ENCODE results near the gene ABHD2. TPM values are rescaled to one million over a fixed set of nuclear protein-coding genes. Genes with fewer than 3 reads are reported as not detected.

Gene ABHD2
- total and polyA plus RNA-seq, 2 donors (not counting 1 experiment from before 2014, with no cell fraction given) = 39.5 to 84.9 TPM

- no peaks in the 10 kb centered on the region for H3K9me3 ChIP-seq (ENCODE audit: control insufficient read depth, insufficient read depth, low read depth, low read length)
- H2AFZ ChIP-seq (ENCODE audit: low read length) = no peak overlapping the region
Observed at GRCh38 chr15:89163271-89164055, 75.2 kb downstream of the ABHD2 start.

DNA sequence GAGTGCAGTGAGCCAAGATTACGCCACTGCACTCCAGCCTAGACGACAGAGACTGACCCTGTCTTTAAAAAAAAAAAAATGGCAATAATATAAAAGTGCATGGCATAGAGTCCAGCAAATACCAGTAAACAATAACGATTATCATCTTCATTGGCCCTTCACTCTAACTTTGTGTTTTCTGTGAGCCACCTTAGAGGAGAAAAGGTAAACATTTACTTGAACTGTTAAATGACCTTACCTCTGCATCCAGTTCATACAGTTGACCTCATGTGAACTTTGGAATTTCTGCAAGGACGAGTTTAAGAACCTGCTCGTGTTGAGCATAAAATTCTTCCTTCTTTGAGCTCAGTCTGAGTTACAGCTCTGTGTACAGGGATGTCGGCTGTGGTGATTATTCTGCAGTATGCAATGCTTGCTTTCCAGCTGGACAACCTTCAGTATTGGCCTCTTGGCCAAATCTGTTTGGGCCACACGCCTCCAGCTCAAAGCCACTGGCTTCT lies 76.5 kb downstream of the ABHD2 start:
- Histone ChIP-seq H3K27me3 (ENCODE audit: control insufficient read depth, insufficient read depth, low read length) (no peaks in the 10 kb centered on the region), H3K9me3 (ENCODE audit: control insufficient read depth, insufficient read depth, low read depth, low read length) (no peaks in the 10 kb centered on the region), H4K20me1 (ENCODE audit: control insufficient read depth, extremely low read depth, insufficient read depth, low read length) (no peaks in the 10 kb centered on the region), H3K4me3 (replicated peaks in 1 of 4; ENCODE audit: control extremely low read depth in 1 of 4, insufficient read depth in 1 of 4, low read depth in 3 of 4, low read length in 4 of 4) (no peak overlapping the region), H3K79me2 (ENCODE audit: control insufficient read depth, insufficient read depth, low read length) (no peaks in the 10 kb centered on the region), H3K4me2 (ENCODE audit: extremely low read depth, insufficient read depth, low read length) (no peak overlapping the region), H3K27ac (ENCODE audit: insufficient read depth, low read length) (no peak overlapping the region), H3K9ac (ENCODE audit: insufficient read depth, low read length) (no peak overlapping the region), H3K36me3 (ENCODE audit: control insufficient read depth, insufficient read depth, low read length) (no peaks in the 10 kb centered on the region), H3K4me1 (ENCODE audit: control insufficient read depth, extremely low read depth, insufficient read depth, low read length) (peaks cover 5% of the 10 kb centered on the region), H2AFZ (ENCODE audit: low read length) (no peak overlapping the region)
- DNase-seq (ENCODE audit: low read depth in 2 of 2) = peak; percentile 29 to 52
- TF ChIP-seq, protein P1, sequence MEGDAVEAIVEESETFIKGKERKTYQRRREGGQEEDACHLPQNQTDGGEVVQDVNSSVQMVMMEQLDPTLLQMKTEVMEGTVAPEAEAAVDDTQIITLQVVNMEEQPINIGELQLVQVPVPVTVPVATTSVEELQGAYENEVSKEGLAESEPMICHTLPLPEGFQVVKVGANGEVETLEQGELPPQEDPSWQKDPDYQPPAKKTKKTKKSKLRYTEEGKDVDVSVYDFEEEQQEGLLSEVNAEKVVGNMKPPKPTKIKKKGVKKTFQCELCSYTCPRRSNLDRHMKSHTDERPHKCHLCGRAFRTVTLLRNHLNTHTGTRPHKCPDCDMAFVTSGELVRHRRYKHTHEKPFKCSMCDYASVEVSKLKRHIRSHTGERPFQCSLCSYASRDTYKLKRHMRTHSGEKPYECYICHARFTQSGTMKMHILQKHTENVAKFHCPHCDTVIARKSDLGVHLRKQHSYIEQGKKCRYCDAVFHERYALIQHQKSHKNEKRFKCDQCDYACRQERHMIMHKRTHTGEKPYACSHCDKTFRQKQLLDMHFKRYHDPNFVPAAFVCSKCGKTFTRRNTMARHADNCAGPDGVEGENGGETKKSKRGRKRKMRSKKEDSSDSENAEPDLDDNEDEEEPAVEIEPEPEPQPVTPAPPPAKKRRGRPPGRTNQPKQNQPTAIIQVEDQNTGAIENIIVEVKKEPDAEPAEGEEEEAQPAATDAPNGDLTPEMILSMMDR (conservative IDR thresholded peaks at IDR 0.05 in 1 of 2, IDR thresholded peaks at IDR 0.05 in 1 of 2; ENCODE audit: low read depth in 1 of 2, low read length in 2 of 2) = no peak
- no peak for TF ChIP-seq EZH2 (IDR thresholded peaks at IDR 0.05; ENCODE audit: low read length, missing control alignments)

More at GRCh38 chr15:89163271-89164055, 75.2 kb downstream of the ABHD2 start:
- no peak overlapping the region for H3K4me3 ChIP-seq (replicated peaks in 1 of 4; ENCODE audit: control extremely low read depth in 1 of 4, insufficient read depth in 1 of 4, low read depth in 3 of 4, low read length in 4 of 4)
- DNase-seq (ENCODE audit: low read depth in 2 of 2) = no peak
- H3K36me3 ChIP-seq (ENCODE audit: control insufficient read depth, insufficient read depth, low read length) = no peaks in the 10 kb centered on the region
- no peak overlapping the region for H3K9ac ChIP-seq (ENCODE audit: insufficient read depth, low read length)
- no peak for TF ChIP-seq EZH2 (IDR thresholded peaks at IDR 0.05; ENCODE audit: low read length, missing control alignments)
- TF ChIP-seq, protein P1 (conservative IDR thresholded peaks at IDR 0.05 in 1 of 2, IDR thresholded peaks at IDR 0.05 in 1 of 2; ENCODE audit: low read depth in 1 of 2, low read length in 2 of 2) = no peak
- H3K4me1 ChIP-seq (ENCODE audit: control insufficient read depth, extremely low read depth, insufficient read depth, low read length) = peaks cover 5% of the 10 kb centered on the region
- no peaks in the 10 kb centered on the region for H3K79me2 ChIP-seq (ENCODE audit: control insufficient read depth, insufficient read depth, low read length)
- H3K27me3 ChIP-seq (ENCODE audit: control insufficient read depth, insufficient read depth, low read length) = no peaks in the 10 kb centered on the region
- no peak overlapping the region for H3K27ac ChIP-seq (ENCODE audit: insufficient read depth, low read length)
- H3K4me2 ChIP-seq (ENCODE audit: extremely low read depth, insufficient read depth, low read length) = no peak overlapping the region
- H4K20me1 ChIP-seq (ENCODE audit: control insufficient read depth, extremely low read depth, insufficient read depth, low read length) = no peaks in the 10 kb centered on the region

- H3K4me3 ChIP-seq (replicated peaks in 1 of 4; ENCODE audit: control extremely low read depth in 1 of 4, insufficient read depth in 1 of 4, low read depth in 3 of 4, low read length in 4 of 4) = no peak overlapping the region
- no peaks in the 10 kb centered on the region for H3K27me3 ChIP-seq (ENCODE audit: control insufficient read depth, insufficient read depth, low read length)
- H2AFZ ChIP-seq (ENCODE audit: low read length) = no peak overlapping the region
- no peaks in the 10 kb centered on the region for H3K9me3 ChIP-seq (ENCODE audit: control insufficient read depth, insufficient read depth, low read depth, low read length)
- H3K27ac ChIP-seq (ENCODE audit: insufficient read depth, low read length) = no peak overlapping the region
- peak in 1 of 2 donors; percentile 50 for DNase-seq (ENCODE audit: low read depth in 2 of 2)
- H3K79me2 ChIP-seq (ENCODE audit: control insufficient read depth, insufficient read depth, low read length) = no peaks in the 10 kb centered on the region
- H4K20me1 ChIP-seq (ENCODE audit: control insufficient read depth, extremely low read depth, insufficient read depth, low read length) = no peaks in the 10 kb centered on the region
- no peak overlapping the region for H3K9ac ChIP-seq (ENCODE audit: insufficient read depth, low read length)
- no peak for TF ChIP-seq EZH2 (IDR thresholded peaks at IDR 0.05; ENCODE audit: low read length, missing control alignments)
- TF ChIP-seq, protein P1 (conservative IDR thresholded peaks at IDR 0.05 in 1 of 2, IDR thresholded peaks at IDR 0.05 in 1 of 2; ENCODE audit: low read depth in 1 of 2, low read length in 2 of 2) = no peak
- H3K4me1 ChIP-seq (ENCODE audit: control insufficient read depth, extremely low read depth, insufficient read depth, low read length) = peaks cover 5% of the 10 kb centered on the region
- H3K4me2 ChIP-seq (ENCODE audit: extremely low read depth, insufficient read depth, low read length) = peak overlapping the region; percentile 30
- no peaks in the 10 kb centered on the region for H3K36me3 ChIP-seq (ENCODE audit: control insufficient read depth, insufficient read depth, low read length)
Observed at GRCh38 chr15:89165677-89166076, 77.4 kb downstream of the ABHD2 start.

Data from fibroblast of lung (primary cell).